HEK293 (cell line): ENCODE results near the gene QRICH2.

Experiments used
- ATF2 ChIP-seq: fragments of 450-650 bp; formaldehyde crosslinking; IDR thresholded peaks from 2 replicates; pipeline ENCODE4 v1.5.1; 2016; ENCODE audit warnings: missing biosample characterization, missing genetic modification characterization, low read depth
- BCL11B ChIP-seq: fragments of 450-650 bp; formaldehyde crosslinking; IDR thresholded peaks from 2 replicates; pipeline ENCODE4 v1.5.1; 2016; ENCODE audit warnings: low read depth, missing biosample characterization, missing genetic modification characterization
- ELK4 ChIP-seq: IDR thresholded peaks from 2 replicates; pipeline ENCODE4 v1.6.1; 2011; ENCODE audit warnings: mild to moderate bottlenecking, low read depth, low read length, borderline replicate concordance
- GLI2 ChIP-seq: fragments of 450-650 bp; formaldehyde crosslinking; IDR thresholded peaks from 2 replicates; pipeline ENCODE4; 2017; ENCODE audit warnings: missing biosample characterization, missing genetic modification characterization, low read depth, borderline replicate concordance
- GLIS2 ChIP-seq: fragments of 450-650 bp; formaldehyde crosslinking; IDR thresholded peaks from 2 replicates; pipeline ENCODE4 v1.5.1; 2016; ENCODE audit warnings: missing biosample characterization, missing genetic modification characterization
- HIC1 ChIP-seq: fragments of 450-650 bp; formaldehyde crosslinking; IDR thresholded peaks from 2 replicates; pipeline ENCODE4 v1.5.1; 2016; ENCODE audit warnings: missing biosample characterization, missing genetic modification characterization
- IKZF3 ChIP-seq: fragments of 450-650 bp; IDR thresholded peaks from 2 replicates; pipeline ENCODE4 v1.5.0; 2018; ENCODE audit warnings: missing biosample characterization, mild to moderate bottlenecking, missing genetic modification characterization, moderate library complexity
- MEIS1 ChIP-seq: sonication (generic); formaldehyde crosslinking; IDR thresholded peaks from 2 replicates; pipeline ENCODE4 v1.8.1; 2022; ENCODE audit warnings: missing genetic modification reagents, mild to moderate bottlenecking, borderline replicate concordance
- TRIM28 ChIP-seq: IDR thresholded peaks from 2 replicates; pipeline ENCODE4 v1.6.1; 2011; ENCODE audit warnings: low read length, control low read depth, borderline replicate concordance
- ZFP37 ChIP-seq: fragments of 450-650 bp; formaldehyde crosslinking; IDR thresholded peaks from 2 replicates; pipeline ENCODE4 v1.5.1; 2016; ENCODE audit warnings: missing biosample characterization, missing genetic modification characterization
- ZIC2 ChIP-seq: fragments of 450-650 bp; formaldehyde crosslinking; IDR thresholded peaks from 2 replicates; pipeline ENCODE4 v1.5.1; 2016; ENCODE audit warnings: missing biosample characterization, missing genetic modification characterization
- ZNF138 ChIP-seq: fragments of 450-650 bp; formaldehyde crosslinking; IDR thresholded peaks from 2 replicates; pipeline ENCODE4 v1.5.1; 2016; ENCODE audit warnings: missing biosample characterization, missing genetic modification characterization, borderline replicate concordance
- ZNF155 ChIP-seq: fragments of 450-650 bp; formaldehyde crosslinking; IDR thresholded peaks from 2 replicates; pipeline ENCODE4 v1.5.1; 2016; ENCODE audit warnings: missing biosample characterization, missing genetic modification characterization
- ZNF341 ChIP-seq: fragments of 450-650 bp; formaldehyde crosslinking; IDR thresholded peaks from 2 replicates; pipeline ENCODE4; 2016; ENCODE audit warnings: low read depth, missing biosample characterization, missing genetic modification characterization
- ZNF362 ChIP-seq: fragments of 450-650 bp; formaldehyde crosslinking; IDR thresholded peaks from 2 replicates; pipeline ENCODE4 v1.5.1; 2016; ENCODE audit warnings: missing biosample characterization, missing genetic modification characterization
- ZNF501 ChIP-seq: fragments of 450-650 bp; formaldehyde crosslinking; IDR thresholded peaks from 2 replicates; pipeline ENCODE4 v1.5.1; 2016; ENCODE audit warnings: missing biosample characterization, missing genetic modification characterization
- ZNF544 ChIP-seq: fragments of 450-650 bp; formaldehyde crosslinking; IDR thresholded peaks from 2 replicates; pipeline ENCODE4 v1.5.0; 2017; ENCODE audit warnings: missing biosample characterization, missing genetic modification characterization
- ZNF580 ChIP-seq: fragments of 450-650 bp; formaldehyde crosslinking; IDR thresholded peaks from 2 replicates; pipeline ENCODE4 v1.5.1; 2016; ENCODE audit warnings: missing biosample characterization, missing genetic modification characterization
- ZNF585B ChIP-seq: fragments of 450-650 bp; formaldehyde crosslinking; IDR thresholded peaks from 2 replicates; pipeline ENCODE4 v1.5.1; 2016; ENCODE audit warnings: missing biosample characterization, missing genetic modification characterization
- ZNF600 ChIP-seq: fragments of 450-650 bp; formaldehyde crosslinking; IDR thresholded peaks from 2 replicates; pipeline ENCODE4 v1.5.1; 2016; ENCODE audit warnings: missing biosample characterization, missing genetic modification characterization
- ZNF626 ChIP-seq: fragments of 450-650 bp; sonication (Bioruptor Pico); formaldehyde crosslinking; IDR thresholded peaks from 2 replicates; pipeline ENCODE4 v1.5.1; 2018; ENCODE audit warnings: missing biosample characterization, missing genetic modification characterization, inconsistent platforms
- ZNF792 ChIP-seq: fragments of 450-650 bp; formaldehyde crosslinking; IDR thresholded peaks from 2 replicates; pipeline ENCODE4 v1.5.1; 2016; ENCODE audit warnings: missing biosample characterization, missing genetic modification characterization
- ZNF830 ChIP-seq: fragments of 450-650 bp; IDR thresholded peaks from 2 replicates; pipeline ENCODE4 v1.5.0; 2018; ENCODE audit warnings: missing biosample characterization, missing genetic modification characterization, low read depth, mild to moderate bottlenecking, moderate library complexity
- ZSCAN30 ChIP-seq: fragments of 450-650 bp; IDR thresholded peaks from 2 replicates; pipeline ENCODE4 v1.5.1; 2018; ENCODE audit warnings: missing biosample characterization, mild to moderate bottlenecking, missing genetic modification characterization, moderate library complexity
- ZSCAN4 ChIP-seq: fragments of 450-650 bp; formaldehyde crosslinking; IDR thresholded peaks from 2 replicates; pipeline ENCODE4 v1.5.1; 2017; ENCODE audit warnings: missing biosample characterization, missing genetic modification characterization
- TF ChIP-seq, protein P1 (sequence below): fragments of 450-650 bp; formaldehyde crosslinking; IDR thresholded peaks from 2 replicates; pipeline ENCODE4 v1.5.1; 2016; ENCODE audit warnings: missing biosample characterization, missing genetic modification characterization, borderline replicate concordance
- TF ChIP-seq, protein P2 (sequence below): fragments of 450-650 bp; IDR thresholded peaks from 2 replicates; pipeline ENCODE4 v1.5.1; 2018; ENCODE audit warnings: missing biosample characterization, missing genetic modification characterization

The QRICH2 gene

DNA sequence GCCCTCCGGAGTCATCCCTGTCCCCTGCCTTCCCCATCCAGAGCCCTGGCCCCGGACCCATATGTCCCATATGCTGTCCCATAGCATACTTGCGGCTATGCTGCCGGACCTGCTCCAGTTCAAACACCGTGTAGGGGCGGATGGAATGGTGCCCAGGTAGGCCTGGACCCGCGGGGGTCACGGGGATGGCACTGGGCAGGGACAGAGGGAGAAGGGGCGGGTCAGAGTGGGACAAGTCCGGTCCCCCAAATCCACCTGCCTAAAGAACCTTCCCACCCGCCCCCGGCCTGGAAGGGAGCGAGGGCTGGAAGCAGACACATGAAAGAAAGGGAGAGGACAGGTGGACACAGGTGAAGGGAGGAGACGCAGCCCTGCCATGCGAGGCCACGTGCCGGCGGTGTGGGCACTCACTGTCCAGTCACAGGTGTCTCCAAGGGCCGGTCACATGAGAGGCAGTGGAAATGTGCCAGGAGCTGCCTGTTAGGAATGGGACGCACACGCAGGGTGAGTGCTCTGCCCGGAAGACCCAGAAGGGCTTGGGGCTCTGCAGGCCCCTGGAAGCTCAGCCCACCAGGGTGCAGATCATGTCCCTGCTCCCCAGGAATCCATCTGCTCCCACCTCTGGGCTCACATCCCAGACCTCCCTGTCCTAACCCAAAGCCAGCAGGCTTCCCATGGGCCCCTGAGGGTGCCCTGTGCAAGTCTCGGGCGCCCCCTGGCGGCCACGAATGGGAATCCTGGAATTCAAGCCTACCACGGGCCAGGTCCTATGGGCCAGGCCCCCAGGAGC is 28.9 kb downstream of the QRICH2 start (continued):
- TF ChIP-seq, protein P1, sequence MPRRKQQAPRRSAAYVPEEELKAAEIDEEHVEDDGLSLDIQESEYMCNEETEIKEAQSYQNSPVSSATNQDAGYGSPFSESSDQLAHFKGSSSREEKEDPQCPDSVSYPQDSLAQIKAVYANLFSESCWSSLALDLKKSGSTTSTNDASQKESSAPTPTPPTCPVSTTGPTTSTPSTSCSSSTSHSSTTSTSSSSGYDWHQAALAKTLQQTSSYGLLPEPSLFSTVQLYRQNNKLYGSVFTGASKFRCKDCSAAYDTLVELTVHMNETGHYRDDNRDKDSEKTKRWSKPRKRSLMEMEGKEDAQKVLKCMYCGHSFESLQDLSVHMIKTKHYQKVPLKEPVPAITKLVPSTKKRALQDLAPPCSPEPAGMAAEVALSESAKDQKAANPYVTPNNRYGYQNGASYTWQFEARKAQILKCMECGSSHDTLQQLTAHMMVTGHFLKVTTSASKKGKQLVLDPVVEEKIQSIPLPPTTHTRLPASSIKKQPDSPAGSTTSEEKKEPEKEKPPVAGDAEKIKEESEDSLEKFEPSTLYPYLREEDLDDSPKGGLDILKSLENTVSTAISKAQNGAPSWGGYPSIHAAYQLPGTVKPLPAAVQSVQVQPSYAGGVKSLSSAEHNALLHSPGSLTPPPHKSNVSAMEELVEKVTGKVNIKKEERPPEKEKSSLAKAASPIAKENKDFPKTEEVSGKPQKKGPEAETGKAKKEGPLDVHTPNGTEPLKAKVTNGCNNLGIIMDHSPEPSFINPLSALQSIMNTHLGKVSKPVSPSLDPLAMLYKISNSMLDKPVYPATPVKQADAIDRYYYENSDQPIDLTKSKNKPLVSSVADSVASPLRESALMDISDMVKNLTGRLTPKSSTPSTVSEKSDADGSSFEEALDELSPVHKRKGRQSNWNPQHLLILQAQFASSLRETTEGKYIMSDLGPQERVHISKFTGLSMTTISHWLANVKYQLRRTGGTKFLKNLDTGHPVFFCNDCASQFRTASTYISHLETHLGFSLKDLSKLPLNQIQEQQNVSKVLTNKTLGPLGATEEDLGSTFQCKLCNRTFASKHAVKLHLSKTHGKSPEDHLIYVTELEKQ (tag by site-specific recombination) = no peak
- TF ChIP-seq ZNF580 (tag by site-specific recombination) (no peak), ZNF501 (tag by site-specific recombination) (no peak), ZSCAN30 (tag by site-specific recombination) (0 out of 2 replicates have a peak, but pooled peaks have one; percentile 42), ZNF362 (no peak), TRIM28 (no peak), IKZF3 (tag by site-specific recombination) (peak; percentile 95), GLIS2 (tag by site-specific recombination) (peak; percentile 43; the same call in 1 of the 2 replicates), ZNF341 (tag by site-specific recombination) (no peak), GLI2 (tag by site-specific recombination) (no peak), ZNF626 (no peak), ZNF600 (tag by site-specific recombination) (0 out of 2 replicates have a peak, but pooled peaks have one; percentile 43), ZNF155 (no peak), ZFP37 (no peak), ZSCAN4 (no peak), ZNF544 (no peak), HIC1 (tag by site-specific recombination) (no peak), ATF2 (tag by site-specific recombination) (no peak), ZIC2 (tag by site-specific recombination) (peak; percentile 49), ZNF792 (no peak), ELK4 (no peak), ZNF585B (tag by site-specific recombination) (no peak), BCL11B (tag by site-specific recombination) (no peak), MEIS1 (CRISPR knock-in tag) (no peak), ZNF830 (tag by site-specific recombination) (no peak), ZNF138 (no peak)
- TF ChIP-seq, protein P2, sequence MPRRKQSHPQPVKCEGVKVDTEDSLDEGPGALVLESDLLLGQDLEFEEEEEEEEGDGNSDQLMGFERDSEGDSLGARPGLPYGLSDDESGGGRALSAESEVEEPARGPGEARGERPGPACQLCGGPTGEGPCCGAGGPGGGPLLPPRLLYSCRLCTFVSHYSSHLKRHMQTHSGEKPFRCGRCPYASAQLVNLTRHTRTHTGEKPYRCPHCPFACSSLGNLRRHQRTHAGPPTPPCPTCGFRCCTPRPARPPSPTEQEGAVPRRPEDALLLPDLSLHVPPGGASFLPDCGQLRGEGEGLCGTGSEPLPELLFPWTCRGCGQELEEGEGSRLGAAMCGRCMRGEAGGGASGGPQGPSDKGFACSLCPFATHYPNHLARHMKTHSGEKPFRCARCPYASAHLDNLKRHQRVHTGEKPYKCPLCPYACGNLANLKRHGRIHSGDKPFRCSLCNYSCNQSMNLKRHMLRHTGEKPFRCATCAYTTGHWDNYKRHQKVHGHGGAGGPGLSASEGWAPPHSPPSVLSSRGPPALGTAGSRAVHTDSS = no peak
